H9 (cell line): ENCODE results near the gene CFAP61. TPM values are rescaled to one million over a fixed set of nuclear protein-coding genes. Genes with fewer than 3 reads are reported as not detected.

ENCODE experiments used
- DNase-seq: peaks from one replicate; pipeline ENCODE4 v3.0.0-alpha.2; 2017
- H2AFZ ChIP-seq: one replicate; pipeline ENCODE4 v1.6.1; 2013; ENCODE audit warnings: mild to moderate bottlenecking, low read length, control low read depth, moderate library complexity
- H2AK5ac ChIP-seq: 2 replicates; pipeline ENCODE4 v1.6.1; 2013; ENCODE audit warnings: low read length, control low read depth, mixed read lengths; ENCODE audit not compliant: insufficient read length
- H2BK120ac ChIP-seq: one replicate; pipeline ENCODE4 v1.6.1; 2013; ENCODE audit warnings: low read depth, mild to moderate bottlenecking, low read length, control low read depth, inconsistent platforms; ENCODE audit not compliant: poor library complexity, severe bottlenecking
- H2BK12ac ChIP-seq: 2 replicates; pipeline ENCODE4 v1.6.1; 2013; ENCODE audit warnings: low read length, control low read depth, mixed read lengths, low read depth; ENCODE audit not compliant: insufficient read length
- H2BK15ac ChIP-seq: 2 replicates; pipeline ENCODE4 v1.6.1; 2013; ENCODE audit warnings: low read depth, low read length, control low read depth
- H2BK20ac ChIP-seq: one replicate; pipeline ENCODE4 v1.6.1; 2013; ENCODE audit warnings: low read depth, mild to moderate bottlenecking, low read length, control low read depth, inconsistent platforms; ENCODE audit not compliant: poor library complexity, severe bottlenecking
- H2BK5ac ChIP-seq: 2 replicates; pipeline ENCODE4 v1.6.1; 2013; ENCODE audit warnings: low read length, control low read depth, mixed read lengths; ENCODE audit not compliant: insufficient read length
- H3K14ac ChIP-seq: 2 replicates; pipeline ENCODE4 v1.6.1; 2013; ENCODE audit warnings: low read length, control low read depth; ENCODE audit not compliant: insufficient read depth
- H3K18ac ChIP-seq: 2 replicates; pipeline ENCODE4 v1.6.1; 2013; ENCODE audit warnings: low read depth, mild to moderate bottlenecking, mixed read lengths, low read length, control low read depth; ENCODE audit not compliant: insufficient read length
- H3K23ac ChIP-seq: 2 replicates; pipeline ENCODE4 v1.6.1; 2013; ENCODE audit warnings: low read length, control low read depth, mixed read lengths, low read depth; ENCODE audit not compliant: insufficient read length
- H3K23me2 ChIP-seq: 2 replicates; pipeline ENCODE4 v1.6.1; 2013; ENCODE audit warnings: low read depth, mild to moderate bottlenecking, mixed read lengths, low read length, control low read depth; ENCODE audit not compliant: insufficient read length, poor library complexity, severe bottlenecking
- H3K27ac ChIP-seq: 2 replicates; pipeline ENCODE4 v1.5.1; 2013; ENCODE audit warnings: low read length, control low read depth, mixed read lengths, low read depth; ENCODE audit not compliant: insufficient read length
- H3K27me3 ChIP-seq: 2 replicates; pipeline ENCODE4 v1.6.1; 2013; ENCODE audit warnings: low read length, control low read depth, inconsistent platforms; ENCODE audit not compliant: insufficient read depth
- H3K4ac ChIP-seq: 2 replicates; pipeline ENCODE4 v1.6.1; 2013; ENCODE audit warnings: low read depth, mild to moderate bottlenecking, control low read depth, inconsistent platforms, low read length, moderate library complexity
- H3K4me1 ChIP-seq: 2 replicates; pipeline ENCODE4 v1.6.1; 2013; ENCODE audit warnings: low read length, control low read depth, inconsistent platforms; ENCODE audit not compliant: insufficient read depth
- H3K4me2 ChIP-seq: 2 replicates; pipeline ENCODE4 v1.6.1; 2013; ENCODE audit warnings: low read length, control low read depth, mixed read lengths; ENCODE audit not compliant: insufficient read length, insufficient read depth
- H3K56ac ChIP-seq: 2 replicates; pipeline ENCODE4 v1.6.1; 2013; ENCODE audit warnings: low read depth, mild to moderate bottlenecking, mixed read lengths, low read length, control low read depth; ENCODE audit not compliant: insufficient read length
- H3K79me1 ChIP-seq: 2 replicates; pipeline ENCODE4 v1.6.1; 2013; ENCODE audit warnings: low read depth, mild to moderate bottlenecking, moderate library complexity, low read length, control low read depth, inconsistent platforms; ENCODE audit not compliant: insufficient read depth, poor library complexity, severe bottlenecking
- H3K79me2 ChIP-seq: 2 replicates; pipeline ENCODE4 v1.6.1; 2013; ENCODE audit warnings: low read length, control low read depth, inconsistent platforms; ENCODE audit not compliant: insufficient read depth
- H3K9ac ChIP-seq: 2 replicates; pipeline ENCODE4 v1.6.1; 2013; ENCODE audit warnings: low read length, control low read depth, mixed read lengths; ENCODE audit not compliant: insufficient read length; ENCODE audit errors: extremely low read depth
- H3K9me3 ChIP-seq: one replicate; pipeline ENCODE4 v1.6.1; 2013; ENCODE audit warnings: low read depth, low read length, inconsistent platforms; ENCODE audit not compliant: control insufficient read depth
- H3T11ph ChIP-seq: one replicate; pipeline ENCODE4 v1.6.1; 2013; ENCODE audit warnings: mild to moderate bottlenecking, low read length, control low read depth, inconsistent platforms
- H4K20me1 ChIP-seq: one replicate; pipeline ENCODE4 v1.6.1; 2013; ENCODE audit not compliant: control insufficient read depth, insufficient read length, insufficient read depth
- H4K5ac ChIP-seq: 2 replicates; pipeline ENCODE4 v1.6.1; 2013; ENCODE audit warnings: low read depth, mild to moderate bottlenecking, mixed read lengths, low read length, control low read depth; ENCODE audit not compliant: insufficient read length
- H4K8ac ChIP-seq: replicated peaks from 2 replicates; pipeline ENCODE4 v1.6.1; 2013; ENCODE audit warnings: low read length, control low read depth, mixed read lengths, low read depth; ENCODE audit not compliant: insufficient read length
- H4K91ac ChIP-seq: 2 replicates; pipeline ENCODE4 v1.6.1; 2013; ENCODE audit warnings: low read depth, mild to moderate bottlenecking, moderate library complexity, mixed read lengths, low read length, control low read depth; ENCODE audit not compliant: insufficient read length
- H3K27ac Mint-ChIP-seq, 3 experiments: 2 replicates in 2 of 3; 3 replicates in 1 of 3; pipeline ENCODE4 v1.8.0; 2020 to 2021; ENCODE audit warnings: mixed read lengths in 3 of 3, mild to moderate bottlenecking in 1 of 3, moderate library complexity in 1 of 3
- H3K27me3 Mint-ChIP-seq: 2 replicates; pipeline ENCODE4 v1.8.0; 2021; ENCODE audit warnings: low read depth, mild to moderate bottlenecking, moderate library complexity, mixed read lengths
- H3K36me3 Mint-ChIP-seq, 3 experiments: 2 replicates in 2 of 3; 3 replicates in 1 of 3; pipeline ENCODE4 v1.8.0; 2020 to 2021; ENCODE audit warnings: low read depth in 3 of 3, mixed read lengths in 3 of 3; ENCODE audit not compliant: insufficient read depth in 1 of 3
- H3K4me1 Mint-ChIP-seq, 2 experiments: 2 replicates each; pipeline ENCODE4 v1.8.0; 2020; ENCODE audit warnings: mixed read lengths in 2 of 2
- H3K4me3 Mint-ChIP-seq, 2 experiments: 2 replicates in 1 of 2; 3 replicates in 1 of 2; pipeline ENCODE4 v1.8.0; 2020 to 2021; ENCODE audit warnings: mild to moderate bottlenecking in 2 of 2, mixed read lengths in 2 of 2, moderate library complexity in 1 of 2
- H3K9me3 Mint-ChIP-seq, 2 experiments: 2 replicates in 1 of 2; 3 replicates in 1 of 2; pipeline ENCODE4 v1.8.0; 2020; ENCODE audit warnings: mild to moderate bottlenecking in 2 of 2, mixed read lengths in 2 of 2, moderate library complexity in 1 of 2
- CTCF ChIP-seq: fragments of 200-600 bp; sonication (generic); conservative IDR thresholded peaks from 3 replicates; pipeline ENCODE4 v1.8.0; 2021; ENCODE audit warnings: antibody characterized with exemption, mild to moderate bottlenecking
- WGBS: extraction: QIAGEN DNeasy Blood & Tissue Kit; methylation state at CpG from one replicate; pipeline ENCODE4 v1.1.7; 2013; ENCODE audit warnings: missing lambda C conversion rate, low lambda C conversion rate, mixed read lengths; ENCODE audit not compliant: insufficient read length; ENCODE audit errors: extremely low coverage; 5-methylcytosine and 5-hydroxymethylcytosine counted together
- total RNA-seq: library from RNA; stranded (reverse); gene quantifications from 2 replicates; pipeline ENCODE4 v1.2.1, GENCODE V29; 2021

The CFAP61 gene
- total RNA-seq, 1 experiment from 2014 or later, result 0.44 TPM

- H2AFZ ChIP-seq, result no peak overlapping the region
These were observed 289.7 kb downstream of the CFAP61 start for GRCh38 chr20:20342066-20342465.

More at GRCh38 chr20:20342066-20342465, 289.7 kb downstream of the CFAP61 start:
- Histone ChIP-seq H3K14ac (no peak overlapping the region), H3K79me2 (no peaks in the 10 kb centered on the region), H3K4me1 (no peaks in the 10 kb centered on the region), H2BK12ac (no peak overlapping the region), H4K91ac (no peak overlapping the region), H4K8ac (no peak overlapping the region), H3K56ac (no peak overlapping the region), H3K27ac (no peak overlapping the region), H2AK5ac (no peak overlapping the region), H3K9ac (no peak overlapping the region), H3K18ac (no peak overlapping the region), H2BK20ac (no peak overlapping the region), H3K9me3 (no peaks in the 10 kb centered on the region), H3K4ac (no peak overlapping the region), H3K27me3 (no peaks in the 10 kb centered on the region), H3K79me1 (no peaks in the 10 kb centered on the region), H3T11ph (no peak overlapping the region), H4K20me1 (no peaks in the 10 kb centered on the region), H4K5ac (no peak overlapping the region), H3K23ac (no peak overlapping the region), H3K23me2 (no peaks in the 10 kb centered on the region), H2BK15ac (no peak overlapping the region), H2BK120ac (no peak overlapping the region), H3K4me2 (no peak overlapping the region), H2BK5ac (no peak overlapping the region)
- Mint-ChIP-seq H3K9me3 (peaks cover 3 to 4% of the 10 kb centered on the region in 2 experiments; a peak in 3 of 5 replicates), H3K4me3 (no peak overlapping the region), H3K27ac (no peak overlapping the region), H3K4me1 (no peaks in the 10 kb centered on the region), H3K36me3 (no peaks in the 10 kb centered on the region), H3K27me3 (peaks cover 2% of the 10 kb centered on the region)
- no peak for DNase-seq
- WGBS, result no CpG with 5 or more reads among the region's 5 CpGs
- TF ChIP-seq CTCF, result no peak
